MM.1S (cell line): ENCODE data around the gene MRE11.

ENCODE experiments used
- DNase-seq: peaks from one replicate; pipeline ENCODE4 v3.0.0-alpha.2; 2015
- H2AFZ ChIP-seq: fragments of 300-600 bp; sonication (generic); 2 replicates; pipeline ENCODE4 v1.6.0; 2016; ENCODE audit warnings: antibody characterized with exemption, low read length
- H3F3A ChIP-seq: fragments of 300-600 bp; sonication (generic); 2 replicates; pipeline ENCODE4 v1.6.1; 2016; ENCODE audit warnings: mild to moderate bottlenecking, antibody characterized with exemption, low read length, moderate library complexity, mixed read lengths; ENCODE audit not compliant: insufficient read depth
- H3K27ac ChIP-seq: fragments of 300-600 bp; sonication (generic); 2 replicates; pipeline ENCODE4 v1.5.1; 2016; ENCODE audit warnings: mild to moderate bottlenecking, low read length
- H3K27me3 ChIP-seq: fragments of 300-600 bp; sonication (generic); replicated peaks from 2 replicates; pipeline ENCODE4 v1.6.0; 2016; ENCODE audit warnings: low read length; ENCODE audit not compliant: insufficient read depth
- H3K36me3 ChIP-seq: fragments of 300-600 bp; sonication (generic); replicated peaks from 2 replicates; pipeline ENCODE4 v1.6.1; 2016; ENCODE audit warnings: mild to moderate bottlenecking, low read length, mixed read lengths; ENCODE audit not compliant: insufficient read depth
- H3K4me1 ChIP-seq: fragments of 300-600 bp; sonication (generic); 2 replicates; pipeline ENCODE4 v1.6.1; 2016; ENCODE audit warnings: low read length, mixed read lengths
- H3K4me2 ChIP-seq: fragments of 300-600 bp; sonication (generic); 2 replicates; pipeline ENCODE4 v1.6.0; 2016; ENCODE audit warnings: low read depth, low read length
- H3K4me3 ChIP-seq: fragments of 300-600 bp; sonication (generic); 2 replicates; pipeline ENCODE4 v1.5.1; 2016; ENCODE audit warnings: low read length, mixed read lengths
- H3K79me2 ChIP-seq: fragments of 300-600 bp; sonication (generic); 2 replicates; pipeline ENCODE4 v1.6.1; 2016; ENCODE audit warnings: mixed run types, low read length, mixed read lengths
- H3K9ac ChIP-seq: fragments of 300-600 bp; sonication (generic); 2 replicates; pipeline ENCODE4 v1.6.1; 2016; ENCODE audit warnings: low read length, mixed read lengths
- H3K9me2 ChIP-seq: fragments of 300-600 bp; sonication (generic); replicated peaks from 2 replicates; pipeline ENCODE4 v1.6.1; 2016; ENCODE audit warnings: mild to moderate bottlenecking, low read length, mixed read lengths; ENCODE audit not compliant: insufficient read depth
- H3K9me3 ChIP-seq: fragments of 300-600 bp; sonication (generic); replicated peaks from 2 replicates; pipeline ENCODE4 v1.6.1; 2016; ENCODE audit warnings: mild to moderate bottlenecking, low read length, mixed read lengths; ENCODE audit not compliant: insufficient read depth
- H4K20me1 ChIP-seq: fragments of 300-600 bp; sonication (generic); 2 replicates; pipeline ENCODE4 v1.6.1; 2016; ENCODE audit warnings: mild to moderate bottlenecking, low read length, moderate library complexity, mixed read lengths; ENCODE audit not compliant: insufficient read depth
- EZH2 ChIP-seq: fragments of 300-600 bp; sonication (generic); optimal IDR thresholded peaks from 2 replicates; pipeline ENCODE3; 2017; ENCODE audit warnings: low read depth, mild to moderate bottlenecking, antibody characterized with exemption, low read length, mixed read lengths
- EZH2phosphoT487 ChIP-seq: fragments of 300-600 bp; sonication (generic); IDR thresholded peaks from 2 replicates; pipeline ENCODE4 v1.6.1; 2018; ENCODE audit warnings: antibody characterized with exemption, low read length
- TF ChIP-seq, protein P1 (sequence below): fragments of 300-600 bp; sonication (generic); IDR thresholded peaks from 2 replicates; pipeline ENCODE4 v1.5.1; 2016; ENCODE audit warnings: antibody characterized with exemption, low read length, mixed read lengths

Gene MRE11

DNA sequence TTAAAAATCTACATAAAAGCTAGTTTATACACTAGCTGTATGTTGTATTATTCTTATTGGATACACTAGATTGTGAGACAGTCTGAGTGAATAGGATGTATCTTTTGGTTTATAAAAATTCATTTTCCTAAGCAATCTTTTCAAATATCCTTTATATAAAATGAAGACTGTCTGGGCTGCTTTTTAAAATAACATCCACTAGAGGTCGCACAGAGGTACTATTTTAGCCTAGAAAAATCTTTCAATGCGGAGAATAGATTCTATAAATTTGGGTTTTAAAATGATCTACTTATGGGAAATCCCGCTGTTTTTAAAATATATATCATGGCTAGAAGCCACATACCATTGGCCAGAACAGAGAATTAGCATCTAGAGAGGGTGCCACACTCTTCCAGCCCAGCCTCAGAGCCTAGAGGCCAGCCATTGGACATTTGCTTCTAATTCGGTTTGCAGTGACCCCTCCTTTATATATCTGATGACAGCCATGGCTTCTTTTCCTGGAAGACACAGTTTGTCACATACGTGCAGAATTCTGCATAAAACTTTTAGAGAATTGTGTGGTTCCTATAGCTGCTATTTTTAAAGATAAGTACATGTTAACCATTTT, 25.9 kb upstream of the MRE11 start:
- Histone ChIP-seq H3K9me3 (no peaks in the 10 kb centered on the region), H3K4me1 (peaks cover 10% of the 10 kb centered on the region), H3K36me3 (no peaks in the 10 kb centered on the region), H3K4me3 (no peak overlapping the region), H3K27me3 (no peaks in the 10 kb centered on the region), H3F3A (peaks cover 6% of the 10 kb centered on the region; the same call in 1 of the 2 replicates), H3K4me2 (no peak overlapping the region), H3K27ac (no peak overlapping the region), H3K9ac (no peak overlapping the region), H3K79me2 (no peaks in the 10 kb centered on the region), H4K20me1 (no peaks in the 10 kb centered on the region), H2AFZ (no peak overlapping the region), H3K9me2 (no peaks in the 10 kb centered on the region)
- peak; percentile 54 for DNase-seq
- TF ChIP-seq, protein P1, sequence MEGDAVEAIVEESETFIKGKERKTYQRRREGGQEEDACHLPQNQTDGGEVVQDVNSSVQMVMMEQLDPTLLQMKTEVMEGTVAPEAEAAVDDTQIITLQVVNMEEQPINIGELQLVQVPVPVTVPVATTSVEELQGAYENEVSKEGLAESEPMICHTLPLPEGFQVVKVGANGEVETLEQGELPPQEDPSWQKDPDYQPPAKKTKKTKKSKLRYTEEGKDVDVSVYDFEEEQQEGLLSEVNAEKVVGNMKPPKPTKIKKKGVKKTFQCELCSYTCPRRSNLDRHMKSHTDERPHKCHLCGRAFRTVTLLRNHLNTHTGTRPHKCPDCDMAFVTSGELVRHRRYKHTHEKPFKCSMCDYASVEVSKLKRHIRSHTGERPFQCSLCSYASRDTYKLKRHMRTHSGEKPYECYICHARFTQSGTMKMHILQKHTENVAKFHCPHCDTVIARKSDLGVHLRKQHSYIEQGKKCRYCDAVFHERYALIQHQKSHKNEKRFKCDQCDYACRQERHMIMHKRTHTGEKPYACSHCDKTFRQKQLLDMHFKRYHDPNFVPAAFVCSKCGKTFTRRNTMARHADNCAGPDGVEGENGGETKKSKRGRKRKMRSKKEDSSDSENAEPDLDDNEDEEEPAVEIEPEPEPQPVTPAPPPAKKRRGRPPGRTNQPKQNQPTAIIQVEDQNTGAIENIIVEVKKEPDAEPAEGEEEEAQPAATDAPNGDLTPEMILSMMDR: peak; percentile 61
- TF ChIP-seq EZH2: no peak
- TF ChIP-seq EZH2phosphoT487: no peak

GRCh38 chr11:94518300-94518699, 24.7 kb upstream of the MRE11 start:
- no peak overlapping the region for H3K4me2 ChIP-seq
- H3K27me3 ChIP-seq: no peaks in the 10 kb centered on the region
- no peaks in the 10 kb centered on the region for H3K36me3 ChIP-seq
- no peaks in the 10 kb centered on the region for H3K79me2 ChIP-seq
- H2AFZ ChIP-seq: no peak overlapping the region
- H4K20me1 ChIP-seq: no peaks in the 10 kb centered on the region
- no peaks in the 10 kb centered on the region for H3K4me1 ChIP-seq
- H3K9me2 ChIP-seq: no peaks in the 10 kb centered on the region
- no peaks in the 10 kb centered on the region for H3F3A ChIP-seq
- no peak overlapping the region for H3K9ac ChIP-seq
- no peak overlapping the region for H3K4me3 ChIP-seq
- no peak overlapping the region for H3K27ac ChIP-seq
- no peaks in the 10 kb centered on the region for H3K9me3 ChIP-seq
- DNase-seq: no peak
- TF ChIP-seq EZH2: no peak
- no peak for TF ChIP-seq EZH2phosphoT487
- TF ChIP-seq, protein P1: no peak

GRCh38 chr11:94516725-94517124, 23.1 kb upstream of the MRE11 start:
- no peaks in the 10 kb centered on the region for H3K9me3 ChIP-seq
- no peaks in the 10 kb centered on the region for H3K4me1 ChIP-seq
- no peak overlapping the region for H2AFZ ChIP-seq
- no peaks in the 10 kb centered on the region for H4K20me1 ChIP-seq
- no peaks in the 10 kb centered on the region for H3K36me3 ChIP-seq
- no peak overlapping the region for H3K4me2 ChIP-seq
- H3K9ac ChIP-seq: no peak overlapping the region
- no peaks in the 10 kb centered on the region for H3F3A ChIP-seq
- no peak for DNase-seq
- H3K79me2 ChIP-seq: no peaks in the 10 kb centered on the region
- TF ChIP-seq EZH2: no peak
- TF ChIP-seq EZH2phosphoT487: no peak
- TF ChIP-seq, protein P1: no peak
- no peaks in the 10 kb centered on the region for H3K27me3 ChIP-seq
- no peaks in the 10 kb centered on the region for H3K9me2 ChIP-seq
- no peak overlapping the region for H3K27ac ChIP-seq
- no peak overlapping the region for H3K4me3 ChIP-seq
